ENCODE data around the gene ASB13.

Gene ASB13

DNA sequence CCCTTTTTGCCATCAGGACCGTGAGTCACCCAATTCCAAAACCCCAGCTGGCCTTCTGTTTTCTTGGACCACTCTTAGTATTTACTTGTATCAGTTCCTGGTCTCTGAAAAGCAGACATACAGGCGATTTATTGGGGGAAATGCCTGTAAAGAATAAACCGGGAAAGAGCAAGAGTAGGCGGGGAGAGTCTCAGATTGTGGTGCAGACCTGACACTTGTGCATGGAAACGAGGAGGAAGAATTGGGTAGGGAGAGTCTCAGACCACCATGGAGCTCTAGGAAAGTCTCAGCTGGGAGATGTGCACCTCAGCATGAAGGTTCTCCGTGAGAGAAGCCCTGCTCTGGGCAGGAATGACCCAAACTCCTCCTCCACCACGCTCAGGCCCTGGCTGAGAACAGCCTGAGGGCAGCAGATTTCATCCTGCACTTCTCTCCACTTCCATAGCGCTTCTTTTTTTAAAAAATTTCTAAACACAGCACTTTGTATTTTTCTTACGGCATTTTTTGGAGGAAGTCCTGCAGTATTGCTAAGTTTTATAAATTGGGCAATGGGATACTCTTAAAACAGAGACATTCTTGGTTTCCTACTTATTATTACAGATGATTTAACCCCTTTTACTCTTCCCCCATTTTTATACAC is 12.1 kb upstream of the ASB13 start:
- DNase-seq (ENCODE audit: low read depth), result no peak
- TF ChIP-seq, protein P1, sequence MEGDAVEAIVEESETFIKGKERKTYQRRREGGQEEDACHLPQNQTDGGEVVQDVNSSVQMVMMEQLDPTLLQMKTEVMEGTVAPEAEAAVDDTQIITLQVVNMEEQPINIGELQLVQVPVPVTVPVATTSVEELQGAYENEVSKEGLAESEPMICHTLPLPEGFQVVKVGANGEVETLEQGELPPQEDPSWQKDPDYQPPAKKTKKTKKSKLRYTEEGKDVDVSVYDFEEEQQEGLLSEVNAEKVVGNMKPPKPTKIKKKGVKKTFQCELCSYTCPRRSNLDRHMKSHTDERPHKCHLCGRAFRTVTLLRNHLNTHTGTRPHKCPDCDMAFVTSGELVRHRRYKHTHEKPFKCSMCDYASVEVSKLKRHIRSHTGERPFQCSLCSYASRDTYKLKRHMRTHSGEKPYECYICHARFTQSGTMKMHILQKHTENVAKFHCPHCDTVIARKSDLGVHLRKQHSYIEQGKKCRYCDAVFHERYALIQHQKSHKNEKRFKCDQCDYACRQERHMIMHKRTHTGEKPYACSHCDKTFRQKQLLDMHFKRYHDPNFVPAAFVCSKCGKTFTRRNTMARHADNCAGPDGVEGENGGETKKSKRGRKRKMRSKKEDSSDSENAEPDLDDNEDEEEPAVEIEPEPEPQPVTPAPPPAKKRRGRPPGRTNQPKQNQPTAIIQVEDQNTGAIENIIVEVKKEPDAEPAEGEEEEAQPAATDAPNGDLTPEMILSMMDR (conservative IDR thresholded peaks at IDR 0.05; ENCODE audit: control insufficient read depth, insufficient read depth, low read depth, low read length), result no peak
- H3K4me3 ChIP-seq (ENCODE audit: control insufficient read depth, low read depth, low read length), result no peak overlapping the region

- TF ChIP-seq, protein P1 (conservative IDR thresholded peaks at IDR 0.05; ENCODE audit: control insufficient read depth, insufficient read depth, low read depth, low read length), result no peak
- H3K4me3 ChIP-seq (ENCODE audit: control insufficient read depth, low read depth, low read length), result no peak overlapping the region
- no peak for DNase-seq (ENCODE audit: low read depth)
Measured at GRCh38 chr10:5670662-5671375, 4.4 kb upstream of the ASB13 start.

- TF ChIP-seq, protein P1 (conservative IDR thresholded peaks at IDR 0.05; ENCODE audit: control insufficient read depth, insufficient read depth, low read depth, low read length), result no peak
- no peak for DNase-seq (ENCODE audit: low read depth)
- H3K4me3 ChIP-seq (ENCODE audit: control insufficient read depth, low read depth, low read length), result no peak overlapping the region
Measured at GRCh38 chr10:5669604-5670003, 3.2 kb upstream of the ASB13 start.

DNA sequence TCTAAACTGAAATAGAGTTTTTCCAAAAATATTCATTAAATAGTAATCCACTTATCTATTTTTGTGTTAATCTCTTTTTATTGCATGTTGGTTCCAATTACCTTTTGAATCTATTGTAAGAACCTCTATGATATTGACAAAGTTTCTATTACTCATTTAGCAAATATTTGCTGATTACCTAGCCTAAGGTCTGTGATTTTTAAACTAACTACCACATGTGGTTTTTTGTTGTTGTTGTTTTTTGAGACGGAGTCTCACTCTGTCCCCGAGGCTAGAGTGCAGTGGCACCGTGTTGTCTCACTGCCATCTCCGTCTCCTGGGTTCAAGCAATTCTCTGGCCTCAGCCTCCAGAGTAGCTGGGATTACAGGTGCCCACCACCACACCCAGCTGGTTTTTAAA is 2.0 kb upstream of the ASB13 start:
- H3K4me3 ChIP-seq (ENCODE audit: control insufficient read depth, low read depth, low read length), result no peak overlapping the region
- TF ChIP-seq, protein P1 (conservative IDR thresholded peaks at IDR 0.05; ENCODE audit: control insufficient read depth, insufficient read depth, low read depth, low read length), result no peak
- no peak for DNase-seq (ENCODE audit: low read depth)

GRCh38 chr10:5666841-5667630 is 641 bp upstream of the ASB13 start:
- TF ChIP-seq, protein P1 (conservative IDR thresholded peaks at IDR 0.05; ENCODE audit: control insufficient read depth, insufficient read depth, low read depth, low read length), result no peak
- peak overlapping the region; percentile 74 for H3K4me3 ChIP-seq (ENCODE audit: control insufficient read depth, low read depth, low read length)
- no peak for DNase-seq (ENCODE audit: low read depth)

DNA sequence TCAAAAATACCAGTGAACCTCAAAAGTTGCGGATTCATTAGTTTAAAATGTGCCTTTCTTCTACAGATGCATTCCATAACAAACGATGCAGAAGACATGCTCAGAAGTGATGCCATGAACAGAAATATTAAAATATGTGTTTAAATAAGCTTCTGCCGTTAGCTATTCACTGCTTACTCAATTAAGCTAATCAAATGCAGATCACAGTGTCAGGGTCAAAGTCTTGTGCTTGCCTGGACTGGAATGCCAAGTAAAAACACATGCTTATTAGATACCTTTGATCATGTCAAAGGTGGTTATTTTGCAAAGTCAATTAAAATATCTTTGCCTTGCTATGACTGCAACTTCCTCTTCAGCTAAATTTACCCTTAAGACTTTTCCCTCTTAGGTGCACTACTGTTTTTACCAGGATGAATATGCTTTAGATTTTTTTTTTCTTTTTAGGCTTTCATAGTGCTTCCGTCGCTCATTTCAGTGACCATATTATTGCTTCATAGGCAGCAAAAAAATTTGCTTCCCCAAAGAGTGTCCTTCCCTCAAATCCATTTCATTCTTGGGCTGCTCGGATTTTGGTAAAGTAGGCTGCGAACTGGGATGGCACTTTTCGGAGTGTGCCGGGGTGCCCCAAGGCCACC is 905 bp downstream of the ASB13 start:
- H3K4me3 ChIP-seq (ENCODE audit: control insufficient read depth, low read depth, low read length), result peak overlapping the region; percentile 74
- TF ChIP-seq, protein P1 (conservative IDR thresholded peaks at IDR 0.05; ENCODE audit: control insufficient read depth, insufficient read depth, low read depth, low read length), result no peak
- DNase-seq (ENCODE audit: low read depth), result peak; percentile 31
